HG03342 (cell line): Measurements from ENCODE around the gene TBX4.
"Not testable (repeated sequence)": the region's sequence is repeated elsewhere in the genome, so short reads cannot be mapped to it uniquely, and the experiment has no call there.

Experiments used
- ATAC-seq: cut with Tn5 transposase; IDR thresholded peaks from one replicate; pipeline ENCODE4 v1.9.1; 2021; ENCODE audit warnings: mild to moderate bottlenecking, moderate library complexity; ENCODE audit not compliant: unreplicated experiment

Gene TBX4

GRCh38 chr17:61496174-61496956 lies 44.1 kb downstream of the TBX4 start:
- no peak for ATAC-seq

DNA sequence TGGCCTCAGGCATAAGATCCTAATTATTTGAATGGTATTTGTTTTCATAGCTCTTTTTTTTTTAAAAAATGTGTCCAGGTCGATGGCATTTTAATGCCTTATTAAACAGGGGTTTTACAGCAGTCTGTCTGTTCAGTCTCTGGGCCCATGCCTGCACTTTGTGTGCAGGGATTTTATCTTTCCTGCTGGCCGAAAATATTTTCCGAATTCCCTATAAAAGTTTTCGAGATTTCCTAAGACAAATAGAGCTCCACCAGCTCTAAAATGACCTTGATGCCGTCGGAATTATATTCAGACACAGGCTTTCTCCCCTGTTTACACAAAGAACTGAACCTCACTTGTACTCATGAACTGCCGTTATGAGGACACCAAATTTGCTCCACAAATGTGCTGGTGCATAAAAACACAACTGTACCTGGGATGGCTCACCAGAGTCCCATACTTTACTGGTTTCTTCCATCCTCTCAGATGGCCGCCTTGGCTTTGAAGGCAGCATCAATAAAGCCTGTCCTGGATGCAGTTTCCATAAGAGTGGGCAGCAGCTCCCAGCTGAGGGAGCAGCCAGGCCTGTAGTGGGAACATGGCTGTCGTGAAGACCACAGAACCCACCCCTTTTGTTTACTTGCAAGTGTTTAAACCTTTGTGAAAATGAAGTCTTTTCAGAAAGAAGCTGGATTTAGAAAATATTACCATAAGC lies 44.9 kb downstream of the TBX4 start:
- no peak for ATAC-seq

GRCh38 chr17:61498042-61498994 lies 46.1 kb downstream of the TBX4 start:
- no peak for ATAC-seq

- no peak for ATAC-seq
Observed at GRCh38 chr17:61499632-61500031, 47.4 kb downstream of the TBX4 start.

DNA sequence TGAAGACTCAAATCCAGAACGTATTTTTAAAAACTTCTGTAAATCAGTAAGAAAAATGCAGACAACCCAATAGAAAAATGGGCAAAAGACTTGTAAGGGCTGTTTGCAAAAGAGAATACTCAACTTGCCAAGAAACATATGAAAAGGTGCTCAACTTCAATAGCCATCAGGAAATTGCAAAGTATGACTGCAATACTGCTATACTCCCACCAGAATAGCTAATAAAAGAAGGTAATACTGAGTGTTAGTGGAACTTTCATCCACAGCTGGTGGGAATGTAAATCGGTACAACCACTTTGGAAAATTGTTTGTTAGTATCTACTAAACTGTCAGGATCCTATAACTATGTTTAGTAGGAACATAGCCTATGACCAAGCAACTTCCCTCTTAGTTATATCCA lies 48.1 kb downstream of the TBX4 start:
- ATAC-seq: no peak

DNA sequence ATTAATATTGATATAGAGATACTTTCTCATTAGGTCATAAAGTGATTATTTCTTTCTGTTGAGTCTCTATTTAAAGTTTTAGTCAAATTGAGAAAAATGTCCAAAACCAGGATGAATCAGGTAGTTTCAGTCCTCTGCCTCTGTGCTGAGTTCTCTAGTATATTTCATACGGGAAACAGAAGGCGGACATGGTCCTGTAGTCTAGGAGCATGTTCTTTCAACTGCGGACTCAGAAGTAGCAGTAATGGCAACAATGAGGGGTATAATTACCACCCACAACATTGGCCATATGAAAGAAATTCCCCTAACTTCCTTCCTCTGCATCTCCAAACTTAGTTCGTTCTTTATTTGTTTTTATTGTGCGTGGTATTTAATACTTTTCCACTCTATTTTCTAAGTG lies 50.1 kb downstream of the TBX4 start:
- ATAC-seq: no peak

GRCh38 chr17:61503961-61504360 lies 51.7 kb downstream of the TBX4 start:
- no peak for ATAC-seq

- ATAC-seq: no peak
Observed at GRCh38 chr17:61504697-61505096, 52.5 kb downstream of the TBX4 start.

DNA sequence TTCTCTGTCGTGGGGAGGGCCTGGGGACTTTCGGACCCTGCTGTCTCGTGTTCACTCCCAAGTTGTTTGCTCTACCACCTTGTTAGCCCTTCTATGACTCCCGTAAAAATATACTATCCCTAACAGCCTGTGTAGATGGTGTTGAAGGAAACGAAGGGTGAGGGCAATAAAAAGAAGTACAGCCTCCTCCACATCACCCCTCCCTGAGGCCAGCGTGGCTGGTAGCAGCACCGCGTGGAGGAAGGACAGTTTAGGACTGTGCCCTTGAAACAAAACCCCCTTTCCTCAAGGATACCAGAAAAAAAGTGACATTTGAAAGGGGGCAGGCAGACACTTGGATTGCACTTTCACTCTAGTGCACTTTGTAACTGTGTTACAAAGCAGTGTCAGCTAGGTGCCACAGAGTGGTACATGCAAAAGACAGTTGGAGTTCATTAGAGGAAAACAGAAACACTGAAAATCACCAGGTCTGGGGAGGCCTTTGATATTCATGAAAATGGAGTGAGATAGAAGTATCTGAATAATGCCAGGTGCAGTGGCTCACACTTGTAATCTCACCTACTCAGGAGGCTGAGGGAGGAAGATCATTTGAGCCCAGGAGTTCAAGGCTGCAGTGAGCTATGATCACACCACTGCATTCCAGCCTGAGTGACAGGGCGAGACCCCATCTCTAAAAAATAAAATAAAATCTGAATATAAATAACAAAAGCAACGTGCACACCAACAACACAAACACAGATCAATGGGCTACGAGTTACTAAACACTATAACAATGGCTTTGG lies 53.8 kb downstream of the TBX4 start:
- no peak for ATAC-seq

GRCh38 chr17:61507383-61508066 lies 55.3 kb downstream of the TBX4 start:
- ATAC-seq: no peak

GRCh38 chr17:61508912-61509311 lies 56.7 kb downstream of the TBX4 start:
- no peak for ATAC-seq

- not testable (repeated sequence) for ATAC-seq
Observed at GRCh38 chr17:61509454-61509853, 57.2 kb downstream of the TBX4 start.

DNA sequence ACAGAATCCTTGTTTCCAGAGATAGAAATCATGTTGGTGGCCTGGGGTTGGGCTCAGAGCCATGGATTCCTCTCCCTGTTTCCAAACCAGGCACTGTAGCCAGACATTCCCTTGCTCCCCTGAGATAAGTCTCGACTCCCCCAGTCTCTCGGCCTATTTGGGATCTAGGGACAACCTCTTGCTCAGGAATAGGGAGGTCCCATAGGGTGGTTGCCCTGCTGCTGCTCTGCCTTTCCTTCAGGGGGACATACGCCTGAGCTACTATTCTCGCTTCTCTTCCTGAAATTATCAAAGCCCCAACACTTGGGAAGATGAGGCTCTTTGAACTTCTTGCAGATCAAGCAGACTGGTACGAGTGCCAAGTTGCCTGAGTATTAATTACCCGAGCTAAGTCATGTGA lies 58.0 kb downstream of the TBX4 start:
- ATAC-seq: no peak

- ATAC-seq: no peak
Observed at GRCh38 chr17:61510991-61511390, 58.8 kb downstream of the TBX4 start.

- no peak for ATAC-seq
Observed at GRCh38 chr17:61511480-61512182, 59.4 kb downstream of the TBX4 start.

DNA sequence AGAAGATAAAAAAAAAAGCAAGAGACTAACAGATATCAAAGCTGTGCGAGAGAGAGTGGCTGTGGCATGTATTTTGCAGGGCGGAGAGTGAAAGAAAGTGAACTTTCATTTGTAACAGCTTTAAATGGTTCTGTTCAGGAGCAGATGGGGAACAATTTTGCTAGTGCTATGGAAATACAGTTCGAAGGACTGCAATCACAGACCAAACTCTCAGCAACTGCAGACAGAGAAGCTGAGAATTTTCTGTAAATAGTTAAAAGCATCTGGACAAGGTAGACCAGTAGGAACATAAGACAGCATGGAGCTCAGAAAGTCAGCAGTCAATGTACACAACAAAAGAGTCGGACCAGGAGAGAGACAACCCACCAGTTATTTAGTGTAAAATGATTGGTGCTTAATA lies 62.3 kb downstream of the TBX4 start:
- ATAC-seq: no peak

DNA sequence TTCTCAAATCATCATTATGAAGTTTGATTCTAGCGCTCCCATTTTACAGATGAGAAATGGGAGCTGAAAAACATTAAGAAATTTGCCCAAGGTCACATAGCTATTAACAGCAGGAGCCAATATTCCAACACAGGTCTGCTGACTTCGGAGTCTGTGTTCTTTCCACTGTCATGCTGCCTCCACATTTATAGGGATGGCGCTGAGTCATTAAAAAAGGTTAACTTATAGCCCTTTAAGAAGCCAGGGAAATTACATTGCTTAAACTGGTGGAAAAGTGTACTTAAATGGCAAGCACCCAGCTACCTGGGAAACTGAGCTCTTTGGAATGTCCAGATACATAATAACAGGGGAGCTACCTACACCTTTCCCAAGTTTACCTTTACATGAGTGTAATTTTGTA lies 65.0 kb downstream of the TBX4 start:
- no peak for ATAC-seq

DNA sequence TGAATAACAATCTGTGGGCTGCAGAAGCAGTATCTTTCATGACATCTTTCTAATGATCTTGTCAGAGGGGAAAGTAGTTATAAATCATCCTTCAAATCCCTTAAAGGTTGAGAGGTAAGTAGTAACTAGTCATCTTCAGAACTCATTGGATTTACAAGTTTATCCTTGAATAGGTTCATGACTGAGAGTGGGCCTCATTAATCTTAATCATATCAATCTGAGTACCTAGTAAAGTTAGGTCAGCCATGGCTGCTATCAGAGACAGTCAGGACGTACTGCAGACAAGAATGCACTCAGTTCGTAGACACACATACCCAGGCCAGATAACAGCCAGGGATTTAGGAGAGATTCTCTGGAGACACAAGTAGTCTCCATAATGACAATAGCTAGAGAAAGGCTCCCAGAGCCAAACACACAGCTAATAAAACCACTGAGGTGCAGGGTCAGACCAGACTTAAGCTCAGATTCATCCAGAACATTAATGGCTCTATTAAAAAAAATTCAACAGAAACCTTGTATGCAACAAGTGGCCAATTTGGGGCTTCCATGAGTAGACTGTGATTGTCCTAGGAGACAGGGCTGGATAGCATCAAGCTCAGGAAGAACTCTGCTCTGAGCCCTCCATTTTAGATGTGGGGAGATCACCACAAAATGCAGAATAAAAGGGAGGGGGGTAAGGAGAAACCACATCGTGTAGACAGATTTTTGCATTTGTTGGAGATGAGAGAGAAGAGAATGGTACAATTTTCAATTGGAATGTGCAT lies 65.8 kb downstream of the TBX4 start:
- no peak for ATAC-seq

- ATAC-seq: no peak
Observed at GRCh38 chr17:61519139-61519538, 66.9 kb downstream of the TBX4 start.
